Measurements from ENCODE around the gene HUWE1.

The HUWE1 gene

DNA sequence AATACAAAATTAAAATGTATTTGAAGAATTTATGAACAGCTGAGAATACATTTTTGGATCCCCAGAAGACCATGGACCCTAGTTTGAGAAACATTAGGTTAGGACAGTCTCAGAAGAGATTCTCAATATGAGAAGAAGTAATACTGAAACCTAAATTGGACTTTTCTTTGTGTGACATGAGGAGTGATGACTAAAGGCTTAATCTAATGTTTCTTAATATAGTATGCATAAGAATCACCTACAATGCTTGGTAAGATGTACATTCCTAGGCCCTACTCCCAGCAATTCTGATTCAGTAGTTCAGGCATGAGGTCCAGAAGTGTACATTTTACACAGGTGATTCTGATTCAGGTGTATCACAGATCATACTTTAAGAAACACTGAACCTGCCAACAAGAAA is 31.6 kb upstream of the HUWE1 start:
- Histone ChIP-seq H3K79me2 (ENCODE audit: low read length) (no peaks in the 10 kb centered on the region), H3K9me3 (ENCODE audit: insufficient read depth, low read length) (no peaks in the 10 kb centered on the region), H3K4me1 (ENCODE audit: low read length) (peaks cover 62% of the 10 kb centered on the region), H4K20me1 (ENCODE audit: insufficient read depth, low read length) (no peaks in the 10 kb centered on the region), H3K27ac (ENCODE audit: low read length) (peak overlapping the region; percentile 9; the same call in 1 of the 2 replicates), H2AFZ (ENCODE audit: low read depth, low read length) (no peak overlapping the region), H3K27me3 (ENCODE audit: low read depth, low read length) (no peaks in the 10 kb centered on the region), H3K9ac (ENCODE audit: low read length) (no peak overlapping the region; the same call in 1 of the 2 replicates), H3K4me3 (ENCODE audit: low read length) (no peak overlapping the region), H3K36me3 (replicated peaks; ENCODE audit: low read depth, low read length) (no peaks in the 10 kb centered on the region), H3K4me2 (ENCODE audit: low read length) (peak overlapping the region; percentile 48)
- TF ChIP-seq EZH2phosphoT487 (IDR thresholded peaks at IDR 0.05; ENCODE audit: low read depth), result no peak
- TF ChIP-seq, protein P1, sequence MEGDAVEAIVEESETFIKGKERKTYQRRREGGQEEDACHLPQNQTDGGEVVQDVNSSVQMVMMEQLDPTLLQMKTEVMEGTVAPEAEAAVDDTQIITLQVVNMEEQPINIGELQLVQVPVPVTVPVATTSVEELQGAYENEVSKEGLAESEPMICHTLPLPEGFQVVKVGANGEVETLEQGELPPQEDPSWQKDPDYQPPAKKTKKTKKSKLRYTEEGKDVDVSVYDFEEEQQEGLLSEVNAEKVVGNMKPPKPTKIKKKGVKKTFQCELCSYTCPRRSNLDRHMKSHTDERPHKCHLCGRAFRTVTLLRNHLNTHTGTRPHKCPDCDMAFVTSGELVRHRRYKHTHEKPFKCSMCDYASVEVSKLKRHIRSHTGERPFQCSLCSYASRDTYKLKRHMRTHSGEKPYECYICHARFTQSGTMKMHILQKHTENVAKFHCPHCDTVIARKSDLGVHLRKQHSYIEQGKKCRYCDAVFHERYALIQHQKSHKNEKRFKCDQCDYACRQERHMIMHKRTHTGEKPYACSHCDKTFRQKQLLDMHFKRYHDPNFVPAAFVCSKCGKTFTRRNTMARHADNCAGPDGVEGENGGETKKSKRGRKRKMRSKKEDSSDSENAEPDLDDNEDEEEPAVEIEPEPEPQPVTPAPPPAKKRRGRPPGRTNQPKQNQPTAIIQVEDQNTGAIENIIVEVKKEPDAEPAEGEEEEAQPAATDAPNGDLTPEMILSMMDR (IDR thresholded peaks at IDR 0.05; ENCODE audit: low read depth, low read length), result no peak

DNA sequence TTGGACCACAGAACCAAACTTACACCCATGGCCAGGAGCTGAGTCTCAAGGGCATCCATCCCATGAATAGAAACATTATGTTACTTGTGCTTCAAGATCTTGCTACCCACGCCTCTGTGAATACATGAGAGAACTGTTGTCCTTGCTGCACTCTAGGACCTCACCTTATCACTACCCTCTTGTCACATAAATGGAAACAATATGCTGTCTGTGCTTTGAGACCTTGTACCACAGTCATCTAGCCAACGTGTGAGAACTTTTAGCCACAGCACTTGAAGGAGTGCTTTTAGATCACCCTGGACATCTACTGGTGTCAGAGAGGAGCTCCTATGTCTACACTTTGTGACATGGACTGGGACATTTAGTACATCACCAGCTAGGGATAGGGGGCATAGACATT is 30.7 kb upstream of the HUWE1 start:
- H3K4me3 ChIP-seq (ENCODE audit: low read length), result no peak overlapping the region
- no peak overlapping the region for H2AFZ ChIP-seq (ENCODE audit: low read depth, low read length)
- H3K36me3 ChIP-seq (replicated peaks; ENCODE audit: low read depth, low read length), result no peaks in the 10 kb centered on the region
- peaks cover 57% of the 10 kb centered on the region for H3K4me1 ChIP-seq (ENCODE audit: low read length)
- H3K79me2 ChIP-seq (ENCODE audit: low read length), result no peaks in the 10 kb centered on the region
- no peaks in the 10 kb centered on the region for H3K9me3 ChIP-seq (ENCODE audit: insufficient read depth, low read length)
- H3K4me2 ChIP-seq (ENCODE audit: low read length), result peak overlapping the region; percentile 36
- no peaks in the 10 kb centered on the region for H3K27me3 ChIP-seq (ENCODE audit: low read depth, low read length)
- H3K9ac ChIP-seq (ENCODE audit: low read length), result no peak overlapping the region
- peak overlapping the region; percentile 8; the same call in 1 of the 2 replicates for H3K27ac ChIP-seq (ENCODE audit: low read length)
- H4K20me1 ChIP-seq (ENCODE audit: insufficient read depth, low read length), result no peaks in the 10 kb centered on the region
- TF ChIP-seq, protein P1 (IDR thresholded peaks at IDR 0.05; ENCODE audit: low read depth, low read length), result no peak
- no peak for TF ChIP-seq EZH2phosphoT487 (IDR thresholded peaks at IDR 0.05; ENCODE audit: low read depth)

DNA sequence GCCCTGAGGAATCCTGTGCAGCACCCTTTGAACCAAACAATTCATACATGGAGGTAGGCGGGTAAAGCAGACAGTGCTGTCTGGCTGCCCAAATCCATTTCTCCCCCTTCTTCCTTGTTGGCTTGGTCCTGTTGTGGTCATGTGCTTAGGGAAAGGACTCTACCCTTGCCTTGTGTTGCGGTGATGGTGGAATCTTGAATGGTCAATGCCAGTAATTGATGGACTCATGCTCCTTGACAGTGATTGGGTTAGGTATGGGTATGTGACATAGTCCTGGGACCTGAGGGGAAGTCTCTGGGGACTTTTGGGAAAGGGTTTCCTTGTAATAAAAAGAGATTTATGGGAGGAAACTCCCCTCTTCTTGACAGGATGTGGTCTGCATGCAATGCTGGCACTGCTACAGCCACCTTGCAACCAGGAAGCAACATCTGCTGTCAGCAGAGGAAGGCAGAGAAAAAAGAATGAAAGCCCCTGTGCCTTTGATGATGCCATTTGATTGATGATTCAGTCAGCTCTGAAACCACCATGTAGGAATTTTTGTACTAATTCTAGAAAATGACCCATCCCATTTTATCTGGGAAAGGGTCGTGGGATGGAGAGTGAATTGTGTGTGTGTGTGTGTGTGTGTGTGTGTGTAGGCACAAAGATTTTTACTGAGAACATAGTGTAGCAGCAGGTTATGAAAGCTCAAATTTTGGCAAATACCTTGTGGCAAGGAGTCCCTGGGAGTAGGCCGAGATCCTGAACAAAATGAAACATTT is 30.0 kb upstream of the HUWE1 start:
- H3K79me2 ChIP-seq (ENCODE audit: low read length), result no peaks in the 10 kb centered on the region
- H4K20me1 ChIP-seq (ENCODE audit: insufficient read depth, low read length), result no peaks in the 10 kb centered on the region
- no peak overlapping the region for H3K4me3 ChIP-seq (ENCODE audit: low read length)
- H3K9ac ChIP-seq (ENCODE audit: low read length), result no peak overlapping the region
- peaks cover 57% of the 10 kb centered on the region for H3K4me1 ChIP-seq (ENCODE audit: low read length)
- TF ChIP-seq, protein P1 (IDR thresholded peaks at IDR 0.05; ENCODE audit: low read depth, low read length), result no peak
- TF ChIP-seq EZH2phosphoT487 (IDR thresholded peaks at IDR 0.05; ENCODE audit: low read depth), result no peak
- H3K36me3 ChIP-seq (replicated peaks; ENCODE audit: low read depth, low read length), result no peaks in the 10 kb centered on the region
- peak overlapping the region; percentile 36 for H3K4me2 ChIP-seq (ENCODE audit: low read length)
- H2AFZ ChIP-seq (ENCODE audit: low read depth, low read length), result no peak overlapping the region
- peak overlapping the region; percentile 8; the same call in 1 of the 2 replicates for H3K27ac ChIP-seq (ENCODE audit: low read length)
- no peaks in the 10 kb centered on the region for H3K27me3 ChIP-seq (ENCODE audit: low read depth, low read length)
- no peaks in the 10 kb centered on the region for H3K9me3 ChIP-seq (ENCODE audit: insufficient read depth, low read length)

DNA sequence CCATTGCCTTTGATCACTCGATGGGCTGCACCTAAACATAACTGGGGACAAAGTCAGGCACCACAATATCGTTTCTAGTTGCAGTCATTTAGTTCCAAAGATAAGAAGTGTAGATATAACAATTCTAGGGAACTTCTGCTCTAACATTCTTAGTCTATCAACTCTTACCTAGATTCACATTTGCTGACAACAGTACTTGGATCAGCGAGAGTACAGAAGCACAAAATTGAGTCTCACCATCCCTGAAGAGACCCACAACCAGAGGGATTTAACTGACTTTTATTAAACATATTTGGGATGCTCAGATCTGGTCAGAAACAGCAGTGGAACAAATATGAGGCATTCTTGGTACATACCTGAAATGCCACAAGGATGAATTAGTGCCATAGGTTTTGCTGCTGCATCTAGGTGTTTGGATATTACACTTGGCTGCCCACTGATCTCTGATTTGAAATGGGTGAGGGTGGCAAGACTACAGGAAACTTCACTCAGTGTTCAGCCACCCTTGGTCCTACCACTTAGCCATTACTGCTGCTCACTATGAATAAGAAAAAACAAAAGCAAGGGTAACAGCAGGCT is 28.9 kb upstream of the HUWE1 start:
- Histone ChIP-seq H3K27me3 (ENCODE audit: low read depth, low read length) (no peaks in the 10 kb centered on the region), H3K36me3 (replicated peaks; ENCODE audit: low read depth, low read length) (no peaks in the 10 kb centered on the region), H3K4me1 (ENCODE audit: low read length) (peaks cover 57% of the 10 kb centered on the region), H3K9ac (ENCODE audit: low read length) (peak overlapping the region; percentile 70), H4K20me1 (ENCODE audit: insufficient read depth, low read length) (no peaks in the 10 kb centered on the region), H3K4me3 (ENCODE audit: low read length) (peak overlapping the region; percentile 69), H3K27ac (ENCODE audit: low read length) (peak overlapping the region; percentile 63), H3K9me3 (ENCODE audit: insufficient read depth, low read length) (no peaks in the 10 kb centered on the region), H2AFZ (ENCODE audit: low read depth, low read length) (peak overlapping the region; percentile 53; the same call in 1 of the 2 replicates), H3K79me2 (ENCODE audit: low read length) (no peaks in the 10 kb centered on the region), H3K4me2 (ENCODE audit: low read length) (peak overlapping the region; percentile 94)
- TF ChIP-seq, protein P1 (IDR thresholded peaks at IDR 0.05; ENCODE audit: low read depth, low read length), result no peak
- TF ChIP-seq EZH2phosphoT487 (IDR thresholded peaks at IDR 0.05; ENCODE audit: low read depth), result no peak

Measured in OCI-LY3 (cell line).